Sigmoid colon (tissue), 7 donors: ENCODE measurements around the gene ABCG8. TPM values are rescaled to one million over a fixed set of nuclear protein-coding genes. Genes with fewer than 3 reads are reported as not detected.

Source experiments
- DNase-seq: peaks from one replicate; pipeline ENCODE4 v3.0.0-alpha.2; 2019
- H3K27ac ChIP-seq, 4 donors: fragments of 200-600 bp; sonication (generic); one replicate each; pipeline ENCODE4 v1.5.1; 2016 to 2019; ENCODE audit warnings: mild to moderate bottlenecking in 1 of 4
- H3K27me3 ChIP-seq, 3 donors: fragments of 200-600 bp; sonication (generic); one replicate each; pipeline ENCODE4 v1.5.1; 2019; ENCODE audit warnings: mild to moderate bottlenecking in 1 of 3
- H3K36me3 ChIP-seq, 4 donors: fragments of 200-600 bp; sonication (generic); one replicate each; pipeline ENCODE4 v1.5.1; 2016 to 2019
- H3K4me1 ChIP-seq, 4 donors: fragments of 200-600 bp; sonication (generic); one replicate each; pipeline ENCODE4 v1.5.1; 2017 to 2019
- H3K4me3 ChIP-seq, 4 donors: fragments of 200-600 bp; sonication (generic); one replicate each; pipeline ENCODE4 v1.5.1; 2017 to 2019; ENCODE audit warnings: mild to moderate bottlenecking in 2 of 4, moderate library complexity in 1 of 4
- H3K9me3 ChIP-seq, 4 donors: fragments of 200-600 bp in 3 of 4; sonication (generic) in 3 of 4; one replicate each; pipeline versions ENCODE4 v1.5.1 to v1.6.1; 2013 to 2019
- CTCF ChIP-seq, 4 experiments: fragments of 450-650 bp in 3 of 4; fragments of 200-600 bp in 1 of 4; IDR thresholded peaks; one replicate each; pipeline ENCODE4 v1.5.1; 2016 to 2019; ENCODE audit warnings: antibody characterized with exemption in 4 of 4, mild to moderate bottlenecking in 3 of 4, moderate library complexity in 2 of 4
- EP300 ChIP-seq, 4 donors: sonication (generic); formaldehyde crosslinking; IDR thresholded peaks; one replicate each; pipeline ENCODE4 v1.6.1; 2017; ENCODE audit warnings: antibody characterized with exemption in 4 of 4
- POLR2A ChIP-seq, 2 donors: fragments of 450-650 bp; IDR thresholded peaks; one replicate each; pipeline ENCODE4 v1.6.1; 2016; ENCODE audit warnings: antibody characterized with exemption in 2 of 2, mild to moderate bottlenecking in 2 of 2, moderate library complexity in 2 of 2
- POLR2AphosphoS5 ChIP-seq, 4 donors: sonication (generic); formaldehyde crosslinking; IDR thresholded peaks; one replicate each; pipeline ENCODE4 v1.6.1; 2017; ENCODE audit warnings: antibody characterized with exemption in 4 of 4
- WGBS, 2 donors: extraction: QIAGEN DNeasy Blood & Tissue Kit; methylation state at CpG; one replicate each; pipeline ENCODE4 v1.1.7; 2013; 5-methylcytosine and 5-hydroxymethylcytosine counted together
- intact Hi-C: fragments of 100-400 bp; cut with DNase I; formaldehyde crosslinking; loops from one replicate; pipeline ENCODE4 v1.15.1; 2023
- polyA plus RNA-seq, 3 donors: library from polyadenylated mRNA; stranded (reverse); fragments of 200-250 nt; gene quantifications; one replicate each; pipeline ENCODE4 v1.2.3, GENCODE V29; 2013
- total RNA-seq, 4 donors: library from RNA; depleted of rRNA; stranded (reverse); fragments of >200 nt; gene quantifications; one replicate each; pipeline ENCODE4 v1.1.0, GENCODE V29; 2016
- donor health status: healthy with polysubstance abuse.
- donor health status: Bipolar disorder and iron deficiency.
- donor health status: healthy.

Gene ABCG8
- total and polyA plus RNA-seq, 7 donors: under 0.01 to 0.16 TPM; not detected in 5

- no peak overlapping the region for H3K4me3 ChIP-seq
- no peaks in the 10 kb centered on the region for H3K9me3 ChIP-seq
- intact Hi-C loops: no loop called here
- DNase-seq: no peak
- no peak overlapping the region for H3K27ac ChIP-seq
- peaks cover 10 to 87% (median 24%) of the 10 kb centered on the region in 4 donors for H3K36me3 ChIP-seq
- 97 to 98% methylated on average over 6 of the region's 6 CpGs for WGBS, 2 donors
- H3K27me3 ChIP-seq: no peaks in the 10 kb centered on the region
- H3K4me1 ChIP-seq: no peaks in the 10 kb centered on the region
- TF ChIP-seq CTCF (IDR thresholded peaks at IDR 0.05): no peak
- TF ChIP-seq EP300 (IDR thresholded peaks at IDR 0.05): no peak
- no peak for TF ChIP-seq POLR2AphosphoS5 (IDR thresholded peaks at IDR 0.05)
- no peak for TF ChIP-seq POLR2A (IDR thresholded peaks at IDR 0.05)
Measured at GRCh38 chr2:43897492-43897891, 58.7 kb downstream of the ABCG8 start.

GRCh38 chr2:43898134-43898837 is 59.5 kb downstream of the ABCG8 start:
- TF ChIP-seq POLR2AphosphoS5 (IDR thresholded peaks at IDR 0.05) (no peak), EP300 (IDR thresholded peaks at IDR 0.05) (no peak), POLR2A (IDR thresholded peaks at IDR 0.05) (no peak), CTCF (IDR thresholded peaks at IDR 0.05) (no peak)
- intact Hi-C loops: no loop called here
- 17 to 72% methylated on average over 11 of the region's 11 CpGs for WGBS, 2 donors
- Histone ChIP-seq H3K4me3 (no peak overlapping the region), H3K4me1 (no peaks in the 10 kb centered on the region), H3K9me3 (no peaks in the 10 kb centered on the region), H3K27ac (no peak overlapping the region), H3K36me3 (peaks cover 10 to 84% (median 18%) of the 10 kb centered on the region in 4 donors), H3K27me3 (no peaks in the 10 kb centered on the region)
- DNase-seq: no peak

GRCh38 chr2:43898838-43899346 is 60.1 kb downstream of the ABCG8 start:
- DNase-seq: no peak
- Histone ChIP-seq H3K4me1 (no peaks in the 10 kb centered on the region), H3K27ac (no peak overlapping the region), H3K36me3 (peaks cover 10 to 84% (median 12%) of the 10 kb centered on the region in 4 donors), H3K9me3 (no peaks in the 10 kb centered on the region), H3K27me3 (no peaks in the 10 kb centered on the region), H3K4me3 (no peak overlapping the region)
- WGBS, 2 donors: 69 to 87% methylated on average over 11 of the region's 11 CpGs
- intact Hi-C loops: no loop called here
- TF ChIP-seq POLR2AphosphoS5 (IDR thresholded peaks at IDR 0.05) (no peak), CTCF (IDR thresholded peaks at IDR 0.05) (no peak), POLR2A (IDR thresholded peaks at IDR 0.05) (no peak), EP300 (IDR thresholded peaks at IDR 0.05) (no peak)

- Histone ChIP-seq H3K27ac (no peak overlapping the region), H3K4me1 (no peaks in the 10 kb centered on the region), H3K4me3 (no peak overlapping the region), H3K9me3 (no peaks in the 10 kb centered on the region), H3K27me3 (no peaks in the 10 kb centered on the region), H3K36me3 (peaks cover 8 to 84% (median 10%) of the 10 kb centered on the region in 4 donors)
- DNase-seq: no peak
- 78 to 86% methylated on average over 2 of the region's 2 CpGs for WGBS, 2 donors
- intact Hi-C loops: no loop called here
- no peak for TF ChIP-seq POLR2AphosphoS5 (IDR thresholded peaks at IDR 0.05)
- TF ChIP-seq CTCF (IDR thresholded peaks at IDR 0.05): no peak
- no peak for TF ChIP-seq EP300 (IDR thresholded peaks at IDR 0.05)
- TF ChIP-seq POLR2A (IDR thresholded peaks at IDR 0.05): no peak
Measured at GRCh38 chr2:43899589-43899988, 60.8 kb downstream of the ABCG8 start.
